ENCODE results near the gene ZNF862.

GRCh38 chr7:149816267-149816751, 21.9 kb upstream of the ZNF862 start:
- no peak for TF ChIP-seq POLR2A (IDR thresholded peaks at IDR 0.05; ENCODE audit: low read depth, low read length)
- TF ChIP-seq MYC (IDR thresholded peaks at IDR 0.05; ENCODE audit: low read depth, low read length) = no peak
- no peak for TF ChIP-seq CTCF (IDR thresholded peaks at IDR 0.05; ENCODE audit: extremely low read depth in 1 of 2, insufficient read depth in 1 of 2, low read depth in 1 of 2, low read length in 2 of 2)
- TF ChIP-seq EZH2 (IDR thresholded peaks at IDR 0.05; ENCODE audit: borderline replicate concordance, low read depth, low read length, severe bottlenecking) = no peak
- TF ChIP-seq POLR2AphosphoS5 (IDR thresholded peaks at IDR 0.05; ENCODE audit: insufficient read depth, low read depth, low read length) = no peak
- TF ChIP-seq MAX (IDR thresholded peaks at IDR 0.05; ENCODE audit: insufficient read depth, insufficient read length) = no peak
- TF ChIP-seq JUN (IDR thresholded peaks at IDR 0.05; ENCODE audit: borderline replicate concordance, insufficient read depth, insufficient read length, low read depth) = no peak
- no peak for TF ChIP-seq FOS (IDR thresholded peaks at IDR 0.05; ENCODE audit: borderline replicate concordance, insufficient read depth, low read length)

All from endothelial cell of umbilical vein (primary cell).